Esophagus muscularis mucosa (tissue), 4 donors: Measurements from ENCODE around the gene RAF1.

ENCODE experiments used
- CTCF ChIP-seq, 3 experiments: fragments of 200-600 bp in 2 of 3; fragments of 450-650 bp in 1 of 3; sonication (generic) in 2 of 3; IDR thresholded peaks; one replicate each; pipeline ENCODE4 v1.5.1; 2017 to 2019; ENCODE audit warnings: antibody characterized with exemption in 3 of 3, mild to moderate bottlenecking in 2 of 3, moderate library complexity in 1 of 3
- EP300 ChIP-seq: sonication (generic); formaldehyde crosslinking; IDR thresholded peaks from one replicate; pipeline ENCODE4 v1.6.1; 2017; ENCODE audit warnings: antibody characterized with exemption
- POLR2AphosphoS5 ChIP-seq, 2 donors: sonication (generic); formaldehyde crosslinking; IDR thresholded peaks; one replicate each; pipeline ENCODE4 v1.6.1; 2017; ENCODE audit warnings: antibody characterized with exemption in 2 of 2

GRCh38 chr3:12613250-12613649 lies 50.7 kb downstream of the RAF1 start:
- no peak for TF ChIP-seq POLR2AphosphoS5 (IDR thresholded peaks at IDR 0.05)
- TF ChIP-seq CTCF (IDR thresholded peaks at IDR 0.05) = no peak
- TF ChIP-seq EP300 = no peak
